LNCaP clone FGC (cell line): ENCODE measurements around the gene CARMIL3.

Source experiments
- DNase-seq: peaks from one replicate; pipeline ENCODE4 v3.0.0-alpha.2; 2011; ENCODE audit warnings: low read depth
- H3K4me3 ChIP-seq: 2 replicates; pipeline ENCODE4 v1.5.1; 2011; ENCODE audit warnings: mild to moderate bottlenecking, low read depth, low read length, control low read depth
- TF ChIP-seq, protein P1 (sequence below): IDR thresholded peaks from 2 replicates; pipeline ENCODE4 v1.5.1; 2012; ENCODE audit warnings: mild to moderate bottlenecking; ENCODE audit not compliant: control insufficient read depth, insufficient read depth; ENCODE audit errors: extremely low read depth

The CARMIL3 gene

GRCh38 chr14:24055971-24056799 lies 4.4 kb downstream of the CARMIL3 start:
- TF ChIP-seq, protein P1, sequence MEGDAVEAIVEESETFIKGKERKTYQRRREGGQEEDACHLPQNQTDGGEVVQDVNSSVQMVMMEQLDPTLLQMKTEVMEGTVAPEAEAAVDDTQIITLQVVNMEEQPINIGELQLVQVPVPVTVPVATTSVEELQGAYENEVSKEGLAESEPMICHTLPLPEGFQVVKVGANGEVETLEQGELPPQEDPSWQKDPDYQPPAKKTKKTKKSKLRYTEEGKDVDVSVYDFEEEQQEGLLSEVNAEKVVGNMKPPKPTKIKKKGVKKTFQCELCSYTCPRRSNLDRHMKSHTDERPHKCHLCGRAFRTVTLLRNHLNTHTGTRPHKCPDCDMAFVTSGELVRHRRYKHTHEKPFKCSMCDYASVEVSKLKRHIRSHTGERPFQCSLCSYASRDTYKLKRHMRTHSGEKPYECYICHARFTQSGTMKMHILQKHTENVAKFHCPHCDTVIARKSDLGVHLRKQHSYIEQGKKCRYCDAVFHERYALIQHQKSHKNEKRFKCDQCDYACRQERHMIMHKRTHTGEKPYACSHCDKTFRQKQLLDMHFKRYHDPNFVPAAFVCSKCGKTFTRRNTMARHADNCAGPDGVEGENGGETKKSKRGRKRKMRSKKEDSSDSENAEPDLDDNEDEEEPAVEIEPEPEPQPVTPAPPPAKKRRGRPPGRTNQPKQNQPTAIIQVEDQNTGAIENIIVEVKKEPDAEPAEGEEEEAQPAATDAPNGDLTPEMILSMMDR, result no peak
- DNase-seq, result no peak
- H3K4me3 ChIP-seq, result no peak overlapping the region

- TF ChIP-seq, protein P1, result no peak
- H3K4me3 ChIP-seq, result no peak overlapping the region
- DNase-seq, result no peak
Observed at GRCh38 chr14:24056800-24057184, 5.0 kb downstream of the CARMIL3 start.

- TF ChIP-seq, protein P1, result no peak
- no peak overlapping the region for H3K4me3 ChIP-seq
- DNase-seq, result no peak
Observed at GRCh38 chr14:24057271-24057670, 5.5 kb downstream of the CARMIL3 start.

GRCh38 chr14:24057867-24058259 lies 6.1 kb downstream of the CARMIL3 start:
- DNase-seq, result no peak
- TF ChIP-seq, protein P1, result no peak
- no peak overlapping the region for H3K4me3 ChIP-seq

- H3K4me3 ChIP-seq, result no peak overlapping the region
- DNase-seq, result peak; percentile 28
- TF ChIP-seq, protein P1, result peak; percentile 80
Observed at GRCh38 chr14:24058260-24058950, 6.6 kb downstream of the CARMIL3 start.

DNA sequence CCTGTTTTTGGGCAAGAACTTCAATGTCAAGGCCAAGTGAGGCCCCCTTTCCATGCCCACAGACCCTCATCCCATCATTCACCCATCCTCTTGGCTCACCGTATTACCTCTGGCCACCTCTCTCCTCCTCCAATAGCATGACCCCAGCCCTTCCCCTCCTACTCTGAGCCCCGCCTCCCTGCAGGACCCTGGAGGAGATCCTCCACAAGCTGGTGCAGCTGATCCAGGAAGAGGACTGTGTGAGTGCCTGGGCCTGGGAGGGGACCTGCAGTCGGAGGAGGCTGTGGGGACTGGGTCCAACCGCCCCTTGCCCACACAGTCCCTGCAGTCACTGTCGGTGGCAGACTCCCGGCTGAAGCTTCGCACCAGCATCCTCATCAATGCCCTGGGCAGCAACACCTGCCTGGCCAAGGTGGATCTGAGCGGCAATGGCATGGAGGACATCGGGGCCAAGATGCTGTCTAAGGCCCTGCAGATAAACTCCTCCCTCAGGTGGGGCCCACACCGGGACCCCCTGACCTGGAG lies 7.2 kb downstream of the CARMIL3 start:
- no peak for DNase-seq

More for the DNA sequence above, 7.2 kb downstream of the CARMIL3 start:
- TF ChIP-seq, protein P1, result no peak
- no peak overlapping the region for H3K4me3 ChIP-seq
